Epithelial cell of esophagus (primary cell): ENCODE results near the gene ENAH.
A peak's percentile ranks its signal among the peaks of the same experiment; 100 is the strongest.

Experiments
- DNase-seq: peaks from one replicate; pipeline ENCODE4 v3.0.0; 2010; ENCODE audit warnings: low read depth
- H3K4me3 ChIP-seq: 2 replicates; pipeline ENCODE4 v1.5.1; 2011; ENCODE audit warnings: mild to moderate bottlenecking, low read length, control low read depth
- CTCF ChIP-seq: IDR thresholded peaks from 2 replicates; pipeline ENCODE4 v1.5.1; 2011; ENCODE audit warnings: low read depth, mild to moderate bottlenecking, low read length, control low read depth, inconsistent platforms; ENCODE audit not compliant: insufficient read depth; ENCODE audit errors: missing control alignments

The ENAH gene

GRCh38 chr1:225688345-225688744, 35.4 kb upstream of the ENAH start:
- no peak for DNase-seq
- H3K4me3 ChIP-seq = no peak overlapping the region
- TF ChIP-seq CTCF = no peak

GRCh38 chr1:225685476-225686176, 32.7 kb upstream of the ENAH start:
- no peak for TF ChIP-seq CTCF
- DNase-seq = no peak
- H3K4me3 ChIP-seq = no peak overlapping the region

GRCh38 chr1:225684741-225685140, 31.8 kb upstream of the ENAH start:
- DNase-seq = no peak
- H3K4me3 ChIP-seq = no peak overlapping the region
- no peak for TF ChIP-seq CTCF

- H3K4me3 ChIP-seq = no peak overlapping the region
- no peak for DNase-seq
- no peak for TF ChIP-seq CTCF
Measured at GRCh38 chr1:225681231-225681630, 28.3 kb upstream of the ENAH start.

- no peak for DNase-seq
- H3K4me3 ChIP-seq = no peak overlapping the region
- no peak for TF ChIP-seq CTCF
Measured at GRCh38 chr1:225678545-225678944, 25.6 kb upstream of the ENAH start.

GRCh38 chr1:225677350-225678124, 24.6 kb upstream of the ENAH start:
- peak overlapping the region; percentile 18 for H3K4me3 ChIP-seq
- TF ChIP-seq CTCF = no peak
- no peak for DNase-seq
